Fibroblast of peridontal ligament (primary cell): ENCODE results near the gene ROPN1L.
"Not testable (repeated sequence)": the region's sequence is repeated elsewhere in the genome, so short reads cannot be mapped to it uniquely, and the experiment has no call there.

Experiments used
- DNase-seq: peaks from one replicate; pipeline ENCODE4 v3.0.0-alpha.2; 2010; ENCODE audit errors: extremely low read depth

Gene ROPN1L

GRCh38 chr5:10501554-10502075 lies 59.9 kb downstream of the ROPN1L start:
- peak; percentile 17 for DNase-seq

GRCh38 chr5:10502130-10502529 lies 60.5 kb downstream of the ROPN1L start:
- no peak for DNase-seq

DNA sequence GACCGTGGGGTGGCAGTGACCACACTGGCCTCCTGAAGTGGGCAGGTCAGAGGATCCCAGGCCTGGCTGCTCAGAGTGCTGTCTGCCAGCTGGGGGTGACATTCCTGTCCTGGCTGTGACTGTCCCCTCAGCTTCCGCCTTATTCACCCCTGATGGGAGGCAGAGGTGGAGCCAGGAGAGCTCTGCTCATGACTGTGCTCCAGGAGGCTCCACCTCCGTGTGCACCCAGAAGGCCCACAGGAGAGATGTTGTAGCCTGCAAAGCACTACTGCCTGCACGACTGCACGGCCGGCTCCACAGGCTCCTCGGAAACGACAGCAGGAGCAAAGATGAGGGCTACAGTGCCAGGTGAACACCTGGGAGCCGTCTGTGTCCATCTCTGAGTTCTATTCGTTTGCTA lies 60.9 kb downstream of the ROPN1L start:
- no peak for DNase-seq

DNA sequence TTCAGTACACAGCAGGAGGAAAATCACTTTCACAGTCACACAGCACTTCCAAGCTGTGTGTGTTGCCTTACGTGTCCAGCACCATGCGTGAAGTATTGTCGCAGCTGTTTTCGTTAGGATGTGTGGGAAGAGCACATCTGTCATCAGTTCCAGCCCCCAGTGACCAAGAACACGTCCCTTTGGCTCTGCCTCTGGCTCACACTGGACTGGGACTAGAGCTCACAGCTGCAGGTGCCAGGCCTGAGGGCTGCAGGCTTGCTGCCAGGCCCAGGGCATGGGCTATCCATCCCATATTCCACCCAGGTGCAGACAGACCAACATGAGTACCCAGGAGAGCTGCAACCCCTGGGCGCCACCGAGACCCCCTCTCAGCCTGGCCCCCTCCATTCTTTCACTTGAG lies 61.6 kb downstream of the ROPN1L start:
- DNase-seq, result no peak

DNA sequence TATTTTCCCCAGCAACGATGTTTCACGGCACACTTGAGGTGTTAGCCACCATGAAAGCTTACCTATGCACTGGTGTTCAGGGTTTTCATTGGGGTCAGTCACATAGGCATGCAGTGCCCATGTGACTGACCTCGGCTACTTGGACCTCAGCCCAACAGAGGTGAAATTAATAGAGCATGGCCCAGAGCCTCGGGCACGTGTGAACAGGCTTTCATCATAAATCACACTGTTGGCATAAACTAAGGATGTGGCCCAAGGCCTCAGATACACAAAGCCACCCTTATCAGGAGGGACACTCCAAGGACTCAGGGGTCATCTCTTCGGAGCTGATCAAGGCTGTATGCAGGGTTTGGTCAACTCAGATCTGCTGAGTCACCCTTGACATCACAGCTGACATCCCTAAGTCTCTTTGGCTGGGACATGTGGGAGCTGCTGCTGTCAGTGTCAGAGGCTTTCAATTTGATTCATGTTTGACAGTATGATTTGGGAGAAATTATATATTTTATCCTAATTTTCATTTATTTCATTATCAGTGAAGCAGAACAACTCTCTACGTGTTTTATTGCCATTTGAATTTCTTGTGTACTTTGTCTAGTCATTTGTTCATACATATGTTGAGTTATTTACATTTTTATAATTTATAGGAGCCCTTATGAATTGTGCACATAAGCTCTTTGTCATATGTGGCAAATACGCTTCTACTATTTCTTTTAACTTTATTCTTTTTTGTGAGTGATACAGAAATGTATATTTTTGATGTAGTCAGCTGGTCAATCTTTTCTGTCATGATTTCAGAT lies 62.5 kb downstream of the ROPN1L start:
- no peak for DNase-seq

DNA sequence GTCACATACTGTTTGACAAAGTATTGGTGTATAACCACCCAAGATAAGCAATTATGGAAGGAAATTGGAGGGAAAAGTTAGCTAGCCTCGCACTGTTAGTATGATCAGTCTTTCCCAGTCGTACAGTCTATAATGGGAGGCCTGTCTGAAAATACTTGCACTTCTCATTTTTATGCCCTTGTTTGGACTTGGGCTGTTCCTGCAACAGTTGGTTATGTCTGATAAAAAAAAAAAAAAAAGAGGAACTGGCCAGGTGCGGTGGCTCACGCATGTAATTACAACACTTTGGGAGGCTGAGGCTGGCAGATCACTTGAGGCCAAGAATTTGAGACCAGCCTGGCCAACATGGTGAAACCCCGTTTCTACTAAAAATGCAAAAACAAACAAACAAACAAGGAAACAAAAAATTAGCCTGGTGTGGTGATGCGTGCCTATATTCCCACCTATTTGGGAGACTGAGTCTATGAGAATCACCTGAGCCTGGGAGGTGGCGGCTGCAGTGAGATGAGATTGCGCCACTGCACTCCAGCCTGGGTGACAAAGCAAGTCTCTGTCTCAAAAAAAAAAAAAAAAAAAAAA lies 63.9 kb downstream of the ROPN1L start:
- no peak for DNase-seq

GRCh38 chr5:10506535-10506934 lies 64.9 kb downstream of the ROPN1L start:
- DNase-seq, result no peak

- no peak for DNase-seq
These were observed 66.0 kb downstream of the ROPN1L start for GRCh38 chr5:10507575-10508096.

- no peak for DNase-seq
These were observed 67.9 kb downstream of the ROPN1L start for GRCh38 chr5:10509575-10509974.

DNA sequence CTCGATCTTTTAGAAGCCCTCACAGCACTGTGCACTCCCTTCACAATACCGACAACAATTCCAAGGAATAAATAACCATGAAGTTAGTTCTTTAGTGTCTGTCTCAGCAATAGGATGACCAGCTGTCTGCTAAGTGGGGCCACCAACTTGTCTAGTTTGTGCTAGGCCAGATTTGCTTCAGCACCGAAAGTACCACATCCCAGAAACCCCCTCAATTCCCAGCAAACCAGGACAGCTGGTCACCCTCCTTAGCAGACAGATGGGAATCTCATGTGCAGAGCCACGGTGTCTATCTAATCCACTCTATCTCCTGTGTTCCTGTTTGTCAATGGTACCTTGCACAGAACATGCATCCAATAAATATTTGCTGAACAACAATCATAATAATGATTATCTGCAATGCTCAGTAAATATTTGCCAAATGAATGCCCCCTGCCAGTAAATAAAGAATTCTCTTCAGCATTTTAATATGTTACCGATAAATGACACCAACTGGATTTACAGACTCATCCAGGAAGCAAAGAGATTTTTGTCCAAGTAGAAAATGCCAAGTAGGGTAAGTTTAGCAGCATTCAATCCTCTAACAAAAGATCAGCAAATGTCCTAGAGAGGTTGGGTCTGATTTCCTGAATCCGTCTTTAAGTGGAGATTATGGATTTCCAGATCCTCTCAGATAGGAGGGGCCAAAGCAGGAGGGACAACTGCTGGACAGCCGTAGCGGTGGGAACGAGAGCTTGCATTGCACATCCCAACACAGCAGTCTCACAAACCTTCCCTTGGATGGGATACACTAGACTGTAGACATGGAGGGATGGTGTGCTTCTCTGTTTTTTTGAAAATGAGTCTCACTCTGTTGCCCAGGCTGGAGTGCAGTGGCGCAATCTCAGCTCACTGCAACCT lies 70.3 kb downstream of the ROPN1L start:
- no peak for DNase-seq

DNA sequence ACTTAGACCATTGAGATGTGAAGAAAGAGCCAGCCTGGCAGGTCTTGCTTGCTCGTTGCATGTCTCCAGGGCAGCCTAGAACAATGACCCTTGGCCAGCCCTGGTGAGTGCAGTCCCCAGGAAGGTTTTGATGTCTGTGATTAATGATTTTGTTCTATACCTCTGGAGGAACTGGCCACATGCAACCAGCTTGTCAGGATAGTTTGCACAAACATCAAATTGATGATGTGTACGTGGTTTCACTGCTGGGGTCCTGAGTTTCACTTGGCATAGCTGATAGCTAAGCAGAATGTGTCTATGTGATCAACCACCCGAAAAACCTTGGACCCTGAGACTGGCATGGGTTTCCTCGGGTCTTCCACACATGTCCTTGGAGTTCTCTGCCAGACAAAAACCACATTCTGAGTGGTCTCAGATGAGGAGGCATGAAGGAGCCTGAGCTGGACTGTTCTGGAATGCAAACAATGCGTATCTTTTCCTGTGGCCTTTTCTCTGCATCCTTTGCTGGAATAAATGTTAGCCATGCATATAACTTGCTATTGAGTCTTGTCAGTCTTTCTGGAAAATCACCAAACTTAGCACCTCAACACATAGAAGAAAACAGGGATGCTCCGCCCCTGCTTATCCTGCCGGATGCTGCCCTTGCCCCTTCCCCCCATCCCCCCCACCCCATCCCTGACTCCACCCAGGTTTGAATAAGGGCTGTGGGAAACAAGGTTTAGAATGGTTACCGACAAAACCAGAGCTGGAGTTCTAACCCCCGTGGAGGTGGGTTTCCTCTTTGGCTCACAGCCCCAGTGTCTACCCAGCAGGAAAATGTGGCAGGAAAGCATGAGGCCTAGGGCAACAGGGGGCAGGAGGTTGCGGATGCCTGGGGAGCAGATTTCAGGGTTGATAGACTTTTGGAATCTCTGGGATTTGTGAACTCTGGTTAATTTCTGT lies 72.1 kb downstream of the ROPN1L start:
- peak; percentile 86 for DNase-seq

- DNase-seq, result not testable (repeated sequence)
These were observed 72.9 kb downstream of the ROPN1L start for GRCh38 chr5:10514572-10514971.
